AG09309 (cell line): ENCODE results near the gene PEAK3.

Experiments used
- DNase-seq: peaks from one replicate; pipeline ENCODE4 v3.0.0-alpha.2; 2010; ENCODE audit warnings: low read depth
- H3K4me3 ChIP-seq: 2 replicates; pipeline ENCODE4 v1.5.1; 2011; ENCODE audit warnings: mild to moderate bottlenecking, low read depth, low read length, moderate library complexity; ENCODE audit not compliant: control insufficient read depth
- TF ChIP-seq, protein P1 (sequence below): IDR thresholded peaks from 2 replicates; pipeline ENCODE4 v1.5.1; 2011; ENCODE audit warnings: mild to moderate bottlenecking, low read depth, low read length, inconsistent platforms; ENCODE audit not compliant: insufficient read depth, control insufficient read depth; ENCODE audit errors: missing control alignments

The PEAK3 gene

DNA sequence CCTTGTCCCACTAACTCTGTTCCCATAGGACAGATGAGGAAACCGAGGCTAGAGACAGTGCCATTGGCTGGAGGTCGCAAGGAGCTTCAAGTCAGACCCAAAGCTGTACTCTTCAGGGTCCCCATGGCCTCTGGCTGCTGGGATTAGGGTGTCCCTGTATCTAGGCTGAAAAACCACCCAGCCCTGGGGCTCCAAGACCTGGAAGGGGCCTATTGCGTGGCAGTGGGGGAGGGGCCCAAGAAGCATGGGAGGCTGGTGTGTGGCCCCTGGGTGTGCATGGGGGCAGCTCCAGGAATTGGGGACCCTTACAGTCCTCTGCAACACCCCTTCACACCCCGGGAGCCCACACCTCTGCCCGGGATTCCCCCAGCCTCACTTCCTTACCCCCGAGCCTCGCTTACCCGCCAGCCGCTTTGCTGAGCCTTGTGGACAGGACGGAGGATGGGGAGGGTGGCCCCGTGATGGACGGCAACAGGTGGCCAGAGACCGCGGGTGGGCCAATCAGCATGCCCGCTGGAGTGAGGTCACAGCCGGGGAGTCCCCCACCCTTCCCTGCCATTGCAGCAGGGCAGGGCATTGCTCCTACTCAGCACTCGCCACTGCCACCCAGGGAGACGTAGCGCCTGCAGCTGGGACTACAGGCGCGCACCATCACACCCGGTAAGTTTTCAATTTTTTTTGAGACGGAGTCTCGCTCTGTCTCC lies 25.8 kb downstream of the PEAK3 start, which contains the start of gene JSRP1:
TSS of gene JSRP1 (minus strand) at position 436 of the 704 bp plus-strand sequence. CDS start 1,103 bp downstream, outside the sequence.
- TF ChIP-seq, protein P1, sequence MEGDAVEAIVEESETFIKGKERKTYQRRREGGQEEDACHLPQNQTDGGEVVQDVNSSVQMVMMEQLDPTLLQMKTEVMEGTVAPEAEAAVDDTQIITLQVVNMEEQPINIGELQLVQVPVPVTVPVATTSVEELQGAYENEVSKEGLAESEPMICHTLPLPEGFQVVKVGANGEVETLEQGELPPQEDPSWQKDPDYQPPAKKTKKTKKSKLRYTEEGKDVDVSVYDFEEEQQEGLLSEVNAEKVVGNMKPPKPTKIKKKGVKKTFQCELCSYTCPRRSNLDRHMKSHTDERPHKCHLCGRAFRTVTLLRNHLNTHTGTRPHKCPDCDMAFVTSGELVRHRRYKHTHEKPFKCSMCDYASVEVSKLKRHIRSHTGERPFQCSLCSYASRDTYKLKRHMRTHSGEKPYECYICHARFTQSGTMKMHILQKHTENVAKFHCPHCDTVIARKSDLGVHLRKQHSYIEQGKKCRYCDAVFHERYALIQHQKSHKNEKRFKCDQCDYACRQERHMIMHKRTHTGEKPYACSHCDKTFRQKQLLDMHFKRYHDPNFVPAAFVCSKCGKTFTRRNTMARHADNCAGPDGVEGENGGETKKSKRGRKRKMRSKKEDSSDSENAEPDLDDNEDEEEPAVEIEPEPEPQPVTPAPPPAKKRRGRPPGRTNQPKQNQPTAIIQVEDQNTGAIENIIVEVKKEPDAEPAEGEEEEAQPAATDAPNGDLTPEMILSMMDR: no peak
- DNase-seq: no peak
- H3K4me3 ChIP-seq: no peak within 1 kb of the TSS

GRCh38 chr19:2255112-2255845 lies 26.7 kb downstream of the PEAK3 start:
- no peak overlapping the region for H3K4me3 ChIP-seq
- no peak for DNase-seq
- TF ChIP-seq, protein P1: no peak

- H3K4me3 ChIP-seq: no peak overlapping the region
- TF ChIP-seq, protein P1: peak; percentile 47
- DNase-seq: no peak
Observed at GRCh38 chr19:2254064-2254872, 27.7 kb downstream of the PEAK3 start.

DNA sequence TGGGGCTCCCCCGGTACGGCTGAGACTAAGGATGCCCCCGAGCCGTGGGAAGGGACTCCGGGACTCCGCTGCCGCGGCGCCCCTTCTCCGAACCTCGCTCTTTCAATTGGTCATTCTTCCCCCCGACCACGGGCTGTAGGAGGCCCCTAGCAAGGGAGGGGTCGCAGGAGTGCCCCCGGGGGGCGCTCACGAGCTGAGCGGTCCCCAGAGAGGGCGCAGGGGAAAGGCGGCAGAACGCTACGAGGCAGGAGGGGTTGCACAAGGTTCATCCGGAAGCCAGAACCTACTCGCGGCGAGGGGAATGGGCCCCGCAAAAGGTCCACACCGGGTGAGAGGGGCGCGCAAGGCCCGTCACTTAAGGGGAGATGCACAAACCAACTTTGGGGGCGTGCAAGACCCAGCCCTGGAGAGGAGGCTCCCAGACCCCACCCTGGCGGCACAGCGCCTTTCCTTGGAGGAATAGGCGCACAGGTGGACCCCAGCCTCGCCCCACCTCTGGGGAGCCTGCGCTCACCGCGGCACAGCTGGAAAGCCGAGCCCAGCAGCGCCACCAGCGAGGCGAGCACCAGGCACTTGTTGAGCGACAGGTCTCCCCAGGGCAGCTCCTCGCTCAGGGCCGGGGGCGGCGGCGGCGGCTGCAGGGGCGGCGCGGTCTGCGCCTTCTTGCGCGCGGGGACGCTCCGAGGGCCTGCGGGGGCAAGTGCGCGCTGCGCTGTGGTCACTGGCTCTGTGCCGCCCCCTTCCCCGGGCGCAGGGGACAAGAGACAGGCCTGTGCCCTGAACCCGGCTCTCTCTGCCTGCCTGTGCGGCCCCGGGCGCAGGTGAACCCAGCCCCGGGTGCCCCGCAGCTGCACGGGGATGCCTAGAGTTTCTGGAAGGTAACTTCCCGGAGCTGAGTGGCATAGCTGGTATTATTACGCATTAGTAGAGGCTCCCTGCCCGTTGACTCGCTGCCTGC lies 28.6 kb downstream of the PEAK3 start:
- TF ChIP-seq, protein P1: no peak
- no peak overlapping the region for H3K4me3 ChIP-seq
- no peak for DNase-seq

DNA sequence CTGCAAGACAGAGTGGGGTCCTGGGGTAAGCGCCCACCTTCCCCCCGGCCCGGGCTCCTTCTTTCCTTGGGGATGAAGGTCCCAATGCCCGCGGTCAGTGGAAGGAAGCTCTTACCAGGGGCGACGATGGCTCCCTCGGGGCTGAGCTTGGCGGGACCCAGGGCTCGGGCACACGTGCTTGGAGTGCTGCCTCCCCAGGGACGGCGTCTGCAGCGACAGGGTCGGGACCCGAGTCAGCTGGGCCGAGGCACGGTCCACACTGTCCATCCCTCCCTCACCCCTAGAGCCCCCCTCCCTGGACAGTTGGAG lies 29.2 kb downstream of the PEAK3 start:
- no peak for DNase-seq
- H3K4me3 ChIP-seq: no peak overlapping the region
- TF ChIP-seq, protein P1: no peak
